DMS 273 treated with DMSO at 0.1 percent for 48 hours (cell line): ENCODE measurements around the gene DGKI.

Experiments
- DNase-seq: peaks from one replicate; lab custom pipeline; 2025; lab: John Stamatoyannopoulos, UW

The DGKI gene

GRCh38 chr7:137687556-137688265 lies 159.1 kb downstream of the DGKI start:
- no peak for DNase-seq

GRCh38 chr7:137685433-137686164 lies 161.2 kb downstream of the DGKI start:
- DNase-seq = no peak

GRCh38 chr7:137684776-137685175 lies 162.0 kb downstream of the DGKI start:
- DNase-seq = no peak

GRCh38 chr7:137684316-137684715 lies 162.5 kb downstream of the DGKI start:
- DNase-seq = no peak

GRCh38 chr7:137682596-137682995 lies 164.2 kb downstream of the DGKI start:
- DNase-seq = no peak

- no peak for DNase-seq
These were observed 164.9 kb downstream of the DGKI start for GRCh38 chr7:137681657-137682562.

- DNase-seq = no peak
These were observed 172.0 kb downstream of the DGKI start for GRCh38 chr7:137674551-137675409.

GRCh38 chr7:137674048-137674447 lies 172.7 kb downstream of the DGKI start:
- no peak for DNase-seq

GRCh38 chr7:137671920-137672319 lies 174.9 kb downstream of the DGKI start:
- no peak for DNase-seq

- DNase-seq = no peak
These were observed 176.3 kb downstream of the DGKI start for GRCh38 chr7:137670222-137671064.

- DNase-seq = no peak
These were observed 177.1 kb downstream of the DGKI start for GRCh38 chr7:137669706-137670105.

- no peak for DNase-seq
These were observed 178.4 kb downstream of the DGKI start for GRCh38 chr7:137668404-137668803.

GRCh38 chr7:137667633-137668387 lies 179.0 kb downstream of the DGKI start:
- DNase-seq = no peak

GRCh38 chr7:137664846-137665245 lies 181.9 kb downstream of the DGKI start:
- DNase-seq = no peak

GRCh38 chr7:137661634-137662033 lies 185.1 kb downstream of the DGKI start:
- no peak for DNase-seq

GRCh38 chr7:137658190-137658900 lies 188.4 kb downstream of the DGKI start:
- no peak for DNase-seq

GRCh38 chr7:137657476-137658189 lies 189.1 kb downstream of the DGKI start:
- DNase-seq = no peak

GRCh38 chr7:137656850-137657232 lies 189.9 kb downstream of the DGKI start:
- no peak for DNase-seq
